Neural cell (in vitro differentiated cells): ENCODE data around the gene HECW1. TPM values are rescaled to one million over a fixed set of nuclear protein-coding genes. Genes with fewer than 3 reads are reported as not detected.

ENCODE experiments used
- H2AFZ ChIP-seq: fragments of 200-600, 300-800 bp; sonication (generic), shearing (Covaris generic); 2 replicates; pipeline ENCODE4 v1.6.0; 2014; ENCODE audit warnings: low read depth, mild to moderate bottlenecking, antibody characterized with exemption, low read length, moderate library complexity
- H3F3A ChIP-seq: fragments of 200-600 bp; shearing (Covaris generic); 2 replicates; pipeline ENCODE4 v1.6.1; 2016; ENCODE audit warnings: mild to moderate bottlenecking, moderate library complexity, mixed read lengths, antibody characterized with exemption, low read length; ENCODE audit not compliant: insufficient read depth, poor library complexity, severe bottlenecking
- H3K27ac ChIP-seq: fragments of 200-600, 300-800 bp; sonication (generic), shearing (Covaris generic); 2 replicates; pipeline ENCODE4 v1.5.1; 2014; ENCODE audit warnings: mild to moderate bottlenecking, low read length, moderate library complexity
- H3K27me3 ChIP-seq: fragments of 300-800, 200-600 bp; sonication (generic), shearing (Covaris generic); 2 replicates; pipeline ENCODE4 v1.6.0; 2014; ENCODE audit warnings: mild to moderate bottlenecking, low read depth, low read length, moderate library complexity; ENCODE audit not compliant: insufficient read depth
- H3K36me3 ChIP-seq: fragments of 300-800, 200-600 bp; sonication (generic), shearing (Covaris generic); 2 replicates; pipeline ENCODE4 v1.5.1; 2014; ENCODE audit warnings: mild to moderate bottlenecking, antibody characterized with exemption, low read length, moderate library complexity; ENCODE audit not compliant: insufficient read depth
- H3K4me2 ChIP-seq: fragments of 300-800, 200-600 bp; sonication (generic), shearing (Covaris generic); 2 replicates; pipeline ENCODE4 v1.6.0; 2014; ENCODE audit warnings: mild to moderate bottlenecking, low read length
- H3K4me3 ChIP-seq: fragments of 300-800, 200-600 bp; sonication (generic), shearing (Covaris generic); 2 replicates; pipeline ENCODE4 v1.5.1; 2014; ENCODE audit warnings: mild to moderate bottlenecking, low read length, moderate library complexity
- H3K79me2 ChIP-seq: fragments of 200-600 bp; shearing (Covaris generic); replicated peaks from 2 replicates; pipeline ENCODE4 v1.6.0; 2014; ENCODE audit warnings: mild to moderate bottlenecking, low read length, moderate library complexity; ENCODE audit not compliant: insufficient read depth
- H3K9ac ChIP-seq: fragments of 300-800, 200-600 bp; sonication (generic), shearing (Covaris generic); 2 replicates; pipeline ENCODE4 v1.6.1; 2016; ENCODE audit warnings: mild to moderate bottlenecking, low read length, mixed read lengths
- H3K9me2 ChIP-seq: fragments of 200-600 bp; shearing (Covaris generic); 2 replicates; pipeline ENCODE4 v1.6.1; 2016; ENCODE audit warnings: mild to moderate bottlenecking, low read length, mixed read lengths; ENCODE audit not compliant: insufficient read depth
- H3K9me3 ChIP-seq: fragments of 200-600, 300-800 bp; sonication (generic), shearing (Covaris generic); 2 replicates; pipeline ENCODE4 v1.6.1; 2016; ENCODE audit warnings: mild to moderate bottlenecking, mixed run types, low read length, moderate library complexity, mixed read lengths
- H4K20me1 ChIP-seq: fragments of 200-600 bp; shearing (Covaris generic); 2 replicates; pipeline ENCODE4 v1.6.1; 2016; ENCODE audit warnings: mild to moderate bottlenecking, mixed run types; ENCODE audit not compliant: insufficient read depth
- CTCF ChIP-seq: fragments of 450-650 bp; IDR thresholded peaks from 2 replicates; pipeline ENCODE4 v1.5.1; 2014; ENCODE audit warnings: antibody characterized with exemption, mild to moderate bottlenecking, moderate library complexity; ENCODE audit not compliant: poor library complexity, severe bottlenecking
- EP300 ChIP-seq: fragments of 450-650 bp; conservative IDR thresholded peaks from 2 replicates; pipeline ENCODE4 v1.6.1; 2014; ENCODE audit warnings: antibody characterized with exemption, mild to moderate bottlenecking, moderate library complexity; ENCODE audit not compliant: poor library complexity, severe bottlenecking
- EZH2 ChIP-seq: fragments of 200-600, 300-800 bp; shearing (Covaris generic), sonication (generic); IDR thresholded peaks from 2 replicates; pipeline ENCODE4 v1.6.1; 2014; ENCODE audit warnings: antibody characterized with exemption, low read length, borderline replicate concordance, mild to moderate bottlenecking; ENCODE audit not compliant: insufficient read depth, poor library complexity, severe bottlenecking
- MXI1 ChIP-seq: fragments of 450-650 bp; conservative IDR thresholded peaks from 2 replicates; pipeline ENCODE4 v1.6.1; 2014; ENCODE audit warnings: antibody characterized with exemption, mild to moderate bottlenecking; ENCODE audit not compliant: poor library complexity, severe bottlenecking
- POLR2AphosphoS5 ChIP-seq: IDR thresholded peaks from 2 replicates; pipeline ENCODE4 v1.6.1; 2012
- RAD21 ChIP-seq: fragments of 450-650 bp; conservative IDR thresholded peaks from 2 replicates; pipeline ENCODE4 v1.6.1; 2014; ENCODE audit warnings: antibody characterized with exemption, mild to moderate bottlenecking, moderate library complexity
- SMC3 ChIP-seq: fragments of 450-650 bp; conservative IDR thresholded peaks from 2 replicates; pipeline ENCODE4 v1.6.1; 2014; ENCODE audit warnings: antibody characterized with exemption, mild to moderate bottlenecking, moderate library complexity; ENCODE audit not compliant: poor library complexity
- TAF1 ChIP-seq: IDR thresholded peaks from 2 replicates; pipeline ENCODE4 v1.6.1; 2012; ENCODE audit warnings: low read depth
- polyA plus RNA-seq: library from polyadenylated mRNA; depleted of rRNA; stranded (reverse); fragments of >200 nt; gene quantifications from 2 replicates; pipeline ENCODE4 v1.2.3, GENCODE V29; 2014
- TF ChIP-seq, protein P1 (sequence below): IDR thresholded peaks from 2 replicates; pipeline ENCODE4 v1.6.1; 2012; ENCODE audit warnings: borderline replicate concordance

The HECW1 gene
- polyA plus RNA-seq, 1 donor from 2014 or later: 13.8 TPM

DNA sequence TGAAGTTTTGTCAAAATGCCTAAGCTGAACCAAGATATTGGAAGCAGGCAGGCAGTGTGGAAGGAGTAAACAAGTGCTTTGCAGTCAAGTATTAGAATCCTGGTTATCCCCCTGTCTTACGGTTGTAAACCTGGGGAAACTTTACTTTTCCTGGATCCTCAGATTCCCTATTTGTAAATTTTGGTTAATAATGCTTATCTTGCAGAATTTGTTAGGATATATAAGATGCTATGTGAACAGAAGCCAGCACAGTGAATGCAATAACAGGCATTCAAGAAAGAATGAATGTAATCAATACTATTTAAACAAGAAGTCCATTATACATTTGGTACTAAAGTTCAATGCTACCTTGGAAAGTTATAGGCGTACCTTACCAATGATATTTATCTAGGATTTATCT lies 378.7 kb downstream of the HECW1 start:
- Histone ChIP-seq H3K9ac (no peak overlapping the region), H3K9me3 (no peaks in the 10 kb centered on the region), H3K36me3 (peaks cover 4% of the 10 kb centered on the region), H3F3A (no peaks in the 10 kb centered on the region), H3K27me3 (no peaks in the 10 kb centered on the region), H3K79me2 (no peaks in the 10 kb centered on the region), H3K4me2 (no peak overlapping the region), H2AFZ (no peak overlapping the region), H3K4me3 (no peak overlapping the region), H3K27ac (no peak overlapping the region), H3K9me2 (no peaks in the 10 kb centered on the region), H4K20me1 (no peaks in the 10 kb centered on the region)
- TF ChIP-seq RAD21: no peak
- TF ChIP-seq SMC3: no peak
- TF ChIP-seq TAF1: no peak
- TF ChIP-seq MXI1: no peak
- TF ChIP-seq POLR2AphosphoS5: no peak
- TF ChIP-seq, protein P1, sequence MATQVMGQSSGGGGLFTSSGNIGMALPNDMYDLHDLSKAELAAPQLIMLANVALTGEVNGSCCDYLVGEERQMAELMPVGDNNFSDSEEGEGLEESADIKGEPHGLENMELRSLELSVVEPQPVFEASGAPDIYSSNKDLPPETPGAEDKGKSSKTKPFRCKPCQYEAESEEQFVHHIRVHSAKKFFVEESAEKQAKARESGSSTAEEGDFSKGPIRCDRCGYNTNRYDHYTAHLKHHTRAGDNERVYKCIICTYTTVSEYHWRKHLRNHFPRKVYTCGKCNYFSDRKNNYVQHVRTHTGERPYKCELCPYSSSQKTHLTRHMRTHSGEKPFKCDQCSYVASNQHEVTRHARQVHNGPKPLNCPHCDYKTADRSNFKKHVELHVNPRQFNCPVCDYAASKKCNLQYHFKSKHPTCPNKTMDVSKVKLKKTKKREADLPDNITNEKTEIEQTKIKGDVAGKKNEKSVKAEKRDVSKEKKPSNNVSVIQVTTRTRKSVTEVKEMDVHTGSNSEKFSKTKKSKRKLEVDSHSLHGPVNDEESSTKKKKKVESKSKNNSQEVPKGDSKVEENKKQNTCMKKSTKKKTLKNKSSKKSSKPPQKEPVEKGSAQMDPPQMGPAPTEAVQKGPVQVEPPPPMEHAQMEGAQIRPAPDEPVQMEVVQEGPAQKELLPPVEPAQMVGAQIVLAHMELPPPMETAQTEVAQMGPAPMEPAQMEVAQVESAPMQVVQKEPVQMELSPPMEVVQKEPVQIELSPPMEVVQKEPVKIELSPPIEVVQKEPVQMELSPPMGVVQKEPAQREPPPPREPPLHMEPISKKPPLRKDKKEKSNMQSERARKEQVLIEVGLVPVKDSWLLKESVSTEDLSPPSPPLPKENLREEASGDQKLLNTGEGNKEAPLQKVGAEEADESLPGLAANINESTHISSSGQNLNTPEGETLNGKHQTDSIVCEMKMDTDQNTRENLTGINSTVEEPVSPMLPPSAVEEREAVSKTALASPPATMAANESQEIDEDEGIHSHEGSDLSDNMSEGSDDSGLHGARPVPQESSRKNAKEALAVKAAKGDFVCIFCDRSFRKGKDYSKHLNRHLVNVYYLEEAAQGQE: no peak
- no peak for TF ChIP-seq CTCF
- no peak for TF ChIP-seq EZH2

- H3K4me3 ChIP-seq: no peak overlapping the region
- no peaks in the 10 kb centered on the region for H3K79me2 ChIP-seq
- H3F3A ChIP-seq: no peaks in the 10 kb centered on the region
- H4K20me1 ChIP-seq: no peaks in the 10 kb centered on the region
- H3K9me2 ChIP-seq: no peaks in the 10 kb centered on the region
- no peak overlapping the region for H3K27ac ChIP-seq
- no peak for TF ChIP-seq SMC3
- TF ChIP-seq POLR2AphosphoS5: no peak
- TF ChIP-seq MXI1: no peak
- no peak for TF ChIP-seq TAF1
- TF ChIP-seq CTCF: no peak
- no peak for TF ChIP-seq RAD21
- TF ChIP-seq EP300: no peak
- TF ChIP-seq EZH2: no peak
- TF ChIP-seq, protein P1: no peak
- no peak overlapping the region for H3K9ac ChIP-seq
- H3K9me3 ChIP-seq: no peaks in the 10 kb centered on the region
- H3K36me3 ChIP-seq: peaks cover 4% of the 10 kb centered on the region
- H3K4me2 ChIP-seq: no peak overlapping the region
- H3K27me3 ChIP-seq: no peaks in the 10 kb centered on the region
- no peak overlapping the region for H2AFZ ChIP-seq
Observed at GRCh38 chr7:43491984-43492383, 379.5 kb downstream of the HECW1 start.
